CD14-positive monocyte (primary cell): ENCODE measurements around the gene ATP2B1. TPM values are rescaled to one million over a fixed set of nuclear protein-coding genes. Genes with fewer than 3 reads are reported as not detected.
A peak's percentile ranks its signal among the peaks of the same experiment; 100 is the strongest.
"Not testable (repeated sequence)": the region's sequence is repeated elsewhere in the genome, so short reads cannot be mapped to it uniquely, and the experiment has no call there.

Source experiments
- DNase-seq, 3 donors: peaks; one replicate each; pipeline ENCODE4 v3.0.0-alpha.2; 2011 to 2022
- H2AFZ ChIP-seq: 2 replicates; pipeline ENCODE4 v1.6.0; 2012; ENCODE audit warnings: mild to moderate bottlenecking, low read depth, low read length, inconsistent platforms; ENCODE audit not compliant: insufficient read depth, poor library complexity, severe bottlenecking
- H3K27ac ChIP-seq, 2 donors: 1 replicate in 1 of 2; 2 replicates in 1 of 2; pipeline ENCODE4 v1.5.1; 2012 to 2013; ENCODE audit warnings: low read length in 2 of 2, control low read depth in 1 of 2, inconsistent platforms in 1 of 2, low read depth in 1 of 2, mild to moderate bottlenecking in 1 of 2
- H3K27me3 ChIP-seq, 2 donors: one replicate each; pipeline versions ENCODE4 v1.6.0 to v1.6.1; 2011 to 2013; ENCODE audit warnings: low read length in 2 of 2; ENCODE audit not compliant: control insufficient read depth in 2 of 2, insufficient read depth in 2 of 2
- H3K36me3 ChIP-seq, 2 donors: replicated peaks in 1 of 2; 1 replicate in 1 of 2; 2 replicates in 1 of 2; pipeline versions ENCODE4 v1.5.1 to v1.6.1; 2012 to 2013; ENCODE audit warnings: low read length in 2 of 2, control low read depth in 1 of 2, inconsistent platforms in 1 of 2, mild to moderate bottlenecking in 1 of 2; ENCODE audit not compliant: insufficient read depth in 2 of 2, control insufficient read depth in 1 of 2
- H3K4me1 ChIP-seq, 2 donors: 1 replicate in 1 of 2; 2 replicates in 1 of 2; pipeline versions ENCODE4 v1.5.1 to v1.6.1; 2012 to 2013; ENCODE audit warnings: low read length in 2 of 2, control low read depth in 1 of 2, inconsistent platforms in 1 of 2, mild to moderate bottlenecking in 1 of 2, moderate library complexity in 1 of 2; ENCODE audit not compliant: insufficient read depth in 2 of 2, control insufficient read depth in 1 of 2
- H3K4me2 ChIP-seq: replicated peaks from 2 replicates; pipeline ENCODE3; 2012; ENCODE audit warnings: low read length, moderate library complexity, mild to moderate bottlenecking; ENCODE audit not compliant: poor library complexity, severe bottlenecking; ENCODE audit errors: extremely low read depth
- H3K4me3 ChIP-seq, 3 experiments: fragments of 200-600 bp in 1 of 3; sonication (generic) in 1 of 3; replicated peaks in 1 of 3; 1 replicate in 2 of 3; 2 replicates in 1 of 3; pipeline ENCODE4 v1.5.1; 2011 to 2013; ENCODE audit warnings: low read length in 3 of 3, mild to moderate bottlenecking in 3 of 3, control low read depth in 2 of 3, low read depth in 2 of 3, inconsistent platforms in 1 of 3, moderate library complexity in 1 of 3
- H3K79me2 ChIP-seq: 2 replicates; pipeline ENCODE4 v1.6.0; 2012; ENCODE audit warnings: mild to moderate bottlenecking, control low read depth, inconsistent platforms, low read length, moderate library complexity; ENCODE audit not compliant: insufficient read depth
- H3K9ac ChIP-seq: 2 replicates; pipeline ENCODE4 v1.6.0; 2017; ENCODE audit warnings: low read length, mild to moderate bottlenecking; ENCODE audit not compliant: insufficient read depth, poor library complexity, severe bottlenecking
- H3K9me3 ChIP-seq, 2 donors: replicated peaks in 1 of 2; 1 replicate in 1 of 2; 2 replicates in 1 of 2; pipeline versions ENCODE4 v1.5.1 to v1.6.1; 2012 to 2013; ENCODE audit warnings: low read length in 2 of 2, control low read depth in 1 of 2; ENCODE audit not compliant: control insufficient read depth in 1 of 2, insufficient read depth in 1 of 2
- H4K20me1 ChIP-seq: 2 replicates; pipeline ENCODE4 v1.6.0; 2012; ENCODE audit warnings: mild to moderate bottlenecking, low read length, control low read depth, moderate library complexity; ENCODE audit not compliant: insufficient read depth
- H3K27ac Mint-ChIP-seq, 7 donors: one replicate each; pipeline ENCODE4 v1.8.0; 2020; ENCODE audit warnings: mild to moderate bottlenecking in 7 of 7, mixed read lengths in 7 of 7, moderate library complexity in 6 of 7, inconsistent platforms in 2 of 7
- H3K27me3 Mint-ChIP-seq, 3 donors: one replicate each; pipeline ENCODE4 v1.8.0; 2021 to 2022; ENCODE audit warnings: low read depth in 3 of 3, mild to moderate bottlenecking in 3 of 3, mixed read lengths in 3 of 3, moderate library complexity in 3 of 3, inconsistent platforms in 1 of 3
- H3K36me3 Mint-ChIP-seq, 2 donors: one replicate each; pipeline ENCODE4 v1.8.0; 2020; ENCODE audit warnings: mixed read lengths in 2 of 2, inconsistent platforms in 1 of 2, mild to moderate bottlenecking in 1 of 2
- H3K4me1 Mint-ChIP-seq: one replicate; pipeline ENCODE4 v1.8.0; 2020; ENCODE audit warnings: mild to moderate bottlenecking, mixed read lengths
- H3K4me3 Mint-ChIP-seq, 2 donors: one replicate each; pipeline ENCODE4 v1.8.0; 2020; ENCODE audit warnings: mild to moderate bottlenecking in 2 of 2, mixed read lengths in 2 of 2, moderate library complexity in 1 of 2
- H3K9me3 Mint-ChIP-seq, 7 donors: one replicate each; pipeline ENCODE4 v1.8.0; 2020 to 2022; ENCODE audit warnings: mixed read lengths in 7 of 7, mild to moderate bottlenecking in 6 of 7, moderate library complexity in 6 of 7, inconsistent platforms in 2 of 7
- CTCF ChIP-seq: fragments of 200-600 bp; IDR thresholded peaks from one replicate; pipeline ENCODE4 v1.8.0; 2022; ENCODE audit warnings: antibody characterized with exemption, mild to moderate bottlenecking
- WGBS: methylation state at CpG from one replicate; pipeline ENCODE4 v1.1.5; 2013; ENCODE audit warnings: missing lambda C conversion rate; ENCODE audit not compliant: insufficient coverage; 5-methylcytosine and 5-hydroxymethylcytosine counted together
- intact Hi-C, 2 donors: fragments of 100-400 bp; cut with micrococcal nuclease; formaldehyde crosslinking; loops; one replicate each; pipeline versions ENCODE4 v1.15.0 to v1.15.1; 2023
- polyA minus RNA-seq: library from RNA; depleted of rRNA, polyadenylated mRNA; stranded (reverse); fragments of >200 nt; gene quantifications from 2 replicates; pipeline ENCODE4 v1.2.3, GENCODE V29; 2012
- polyA plus RNA-seq, 3 donors: library from polyadenylated mRNA; depleted of rRNA in 1 of 3; unstranded in 2 of 3; stranded (reverse) in 1 of 3; fragments of 300-500 nt in 2 of 3; fragments of >200 nt in 1 of 3; fragmentation: Illumina TruSeq in 2 of 3; gene quantifications; 1 replicate in 2 of 3; 2 replicates in 1 of 3; pipeline ENCODE4 v1.2.3, GENCODE V29; 2012 to 2021
- total RNA-seq, 12 experiments: library from RNA in 1 of 12; stranded (reverse) in 1 of 12; fragments of 120-200 nt in 1 of 12; gene quantifications; one replicate each; pipeline ENCODE4 v1.2.4 and lab custom pipeline; 2013 to 2026; ENCODE audit warnings: mixed read lengths in 6 of 12, inconsistent platforms in 1 of 12

ATP2B1 gene
- total RNA-seq (2013), result 112 TPM
- polyA plus RNA-seq, result 10 to 100 TPM; 35.9 to 59.3 (median 53.9) TPM
- 35.7 and 47.0 TPM in 2 replicates for polyA minus RNA-seq
- 815 to 4,031 (median 2,107) reads per million in 11 experiments for total RNA-seq (lab: John Stamatoyannopoulos, UW)

- peaks cover 52% of the 10 kb centered on the region for H3K79me2 ChIP-seq
- H3K4me1 ChIP-seq, result peaks cover 21 to 41% of the 10 kb centered on the region in 2 donors
- no peak within 1 kb of the TSS for H2AFZ ChIP-seq
- H3K9ac ChIP-seq, result peak within 1 kb of the TSS; percentile 99
- H3K27me3 ChIP-seq, result peaks cover 0 to 4% of the 10 kb centered on the region in 2 donors
- no peak for TF ChIP-seq CTCF
- Mint-ChIP-seq H3K36me3 (peaks cover 43 to 44% of the 10 kb centered on the region in 2 donors), H3K27me3 (peaks cover 4 to 30% (median 27%) of the 10 kb centered on the region in 3 donors), H3K27ac (peak within 1 kb of the TSS; percentile 97 to 99 (median 98)), H3K9me3 (peaks cover 0 to 13% (median 3%) of the 10 kb centered on the region in 7 donors), H3K4me1 (peaks cover 39% of the 10 kb centered on the region), H3K4me3 (peak within 1 kb of the TSS; percentile 99 to 100)
- H3K4me3 ChIP-seq, result peak within 1 kb of the TSS; percentile 76 to 100 (median 98)
- peak; percentile 79 to 87 (median 85) for DNase-seq
- intact Hi-C loops, result loop anchor here (1.0 to 5.0 kb wide), 5 partner anchors 24 to 154 kb away; no protein-coding TSS in a partner anchor
- peak within 1 kb of the TSS; percentile 98 to 99 for H3K27ac ChIP-seq
- H3K36me3 ChIP-seq, result no peaks in the 10 kb centered on the region
- peaks cover 49% of the 10 kb centered on the region for H4K20me1 ChIP-seq
- H3K9me3 ChIP-seq, result no peaks in the 10 kb centered on the region
- WGBS, result under 1% methylated on average over 84 of the region's 84 CpGs
- H3K4me2 ChIP-seq, result peak within 1 kb of the TSS; percentile 90
These were observed at the start of gene ATP2B1 for GRCh38 chr12:89708565-89709156. Gene ATP2B1, minus strand, starts transcription at chr12:89708838. Its CDS starts 52,952 bp downstream, at chr12:89655886.

- intact Hi-C loops, result loop anchor here in 1 of 2 donors (2.0 kb wide), 1 partner anchor 31 kb away; no protein-coding TSS in a partner anchor
- DNase-seq, H3K4me3 ChIP-seq, H3K27me3 Mint-ChIP-seq, H4K20me1 ChIP-seq, H3K4me2 ChIP-seq, H3K9me3 Mint-ChIP-seq, H3K27me3 ChIP-seq, H3K9me3 ChIP-seq, H3K79me2 ChIP-seq, H2AFZ ChIP-seq, H3K4me3 Mint-ChIP-seq, H3K36me3 ChIP-seq, H3K36me3 Mint-ChIP-seq: not testable (repeated sequence)
- Mint-ChIP-seq H3K4me1 (peaks cover 43% of the 10 kb centered on the region), H3K27ac (peak overlapping the region; percentile 99 to 100 (median 100))
- H3K27ac ChIP-seq, result peak overlapping the region; percentile 52 to 99
- peak overlapping the region; percentile 64 for H3K9ac ChIP-seq
- peaks cover 36 to 46% of the 10 kb centered on the region in 2 donors for H3K4me1 ChIP-seq
- WGBS, result no CpG with 5 or more reads among the region's 1 CpG
These were observed 49.3 kb upstream of the ATP2B1 start for GRCh38 chr12:89757987-89758386.
